Activated T-helper 17 cell treated with anti-CD3 and anti-CD28 coated beads, Interleukin-2, amount 50 U/mL, for 72 hours (primary cell): ENCODE results near the gene YIPF4. TPM values are rescaled to one million over a fixed set of nuclear protein-coding genes. Genes with fewer than 3 reads are reported as not detected.

ENCODE experiments used
- ATAC-seq: fragments of 150-1000 bp; cut with Tn5 transposase; replicated peaks from 2 replicates; pipeline ENCODE4 v1.10.0; 2021; ENCODE audit warnings: mild to moderate bottlenecking, moderate library complexity
- H3K27ac Mint-ChIP-seq: one replicate; pipeline ENCODE4 v1.8.0; 2022; ENCODE audit warnings: mixed read lengths
- H3K27me3 Mint-ChIP-seq: one replicate; pipeline ENCODE4 v1.8.0; 2022; ENCODE audit warnings: mixed read lengths
- H3K36me3 Mint-ChIP-seq: one replicate; pipeline ENCODE4 v1.8.0; 2022; ENCODE audit warnings: low read depth, mild to moderate bottlenecking, mixed read lengths
- H3K4me1 Mint-ChIP-seq: one replicate; pipeline ENCODE4 v1.8.0; 2022; ENCODE audit warnings: mixed read lengths
- H3K4me3 Mint-ChIP-seq: one replicate; pipeline ENCODE4 v1.8.0; 2022; ENCODE audit warnings: mild to moderate bottlenecking, mixed read lengths
- H3K9me3 Mint-ChIP-seq: one replicate; pipeline ENCODE4 v1.8.0; 2022; ENCODE audit warnings: mixed read lengths
- total RNA-seq, 2 donors: library from RNA; stranded (reverse); gene quantifications; one replicate each; pipeline ENCODE4 v1.2.3, GENCODE V29; 2022

YIPF4 gene
- 10 to 100 TPM; 36.9 to 38.8 TPM for total RNA-seq

- Mint-ChIP-seq H3K4me1 (no peaks in the 10 kb centered on the region), H3K4me3 (peak within 1 kb of the TSS; percentile 90), H3K27ac (peak within 1 kb of the TSS; percentile 96), H3K36me3 (peaks cover 22% of the 10 kb centered on the region), H3K9me3 (no peaks in the 10 kb centered on the region), H3K27me3 (no peaks in the 10 kb centered on the region)
- peak; percentile 99 for ATAC-seq
Measured at GRCh38 chr2:32277674-32278477, at the start of gene YIPF4. Gene YIPF4 (plus strand): TSS chr2:32277904. CDS start chr2:32278156, 252 bp downstream.

- H3K27ac Mint-ChIP-seq: no peak overlapping the region
- peaks cover 20% of the 10 kb centered on the region for H3K36me3 Mint-ChIP-seq
- no peak for ATAC-seq
- no peaks in the 10 kb centered on the region for H3K27me3 Mint-ChIP-seq
- H3K4me1 Mint-ChIP-seq: no peaks in the 10 kb centered on the region
- H3K4me3 Mint-ChIP-seq: no peak overlapping the region
- H3K9me3 Mint-ChIP-seq: no peaks in the 10 kb centered on the region
Measured at GRCh38 chr2:32228181-32228580, 49.5 kb upstream of the YIPF4 start.

- no peak overlapping the region for H3K4me3 Mint-ChIP-seq
- ATAC-seq: no peak
- peaks cover 6% of the 10 kb centered on the region for H3K36me3 Mint-ChIP-seq
- H3K4me1 Mint-ChIP-seq: no peaks in the 10 kb centered on the region
- H3K9me3 Mint-ChIP-seq: no peaks in the 10 kb centered on the region
- H3K27me3 Mint-ChIP-seq: no peaks in the 10 kb centered on the region
- H3K27ac Mint-ChIP-seq: no peak overlapping the region
Measured at GRCh38 chr2:32229635-32230034, 48.1 kb upstream of the YIPF4 start.

- Mint-ChIP-seq H3K27me3 (no peaks in the 10 kb centered on the region), H3K4me1 (no peaks in the 10 kb centered on the region), H3K4me3 (no peak overlapping the region), H3K36me3 (no peaks in the 10 kb centered on the region), H3K27ac (no peak overlapping the region), H3K9me3 (peaks cover 4% of the 10 kb centered on the region)
- ATAC-seq: no peak
Measured at GRCh38 chr2:32231959-32232358, 45.7 kb upstream of the YIPF4 start.

GRCh38 chr2:32235315-32235714 lies 42.4 kb upstream of the YIPF4 start:
- H3K27me3 Mint-ChIP-seq: no peaks in the 10 kb centered on the region
- ATAC-seq: no peak
- H3K9me3 Mint-ChIP-seq: peaks cover 4% of the 10 kb centered on the region
- no peaks in the 10 kb centered on the region for H3K4me1 Mint-ChIP-seq
- no peak overlapping the region for H3K27ac Mint-ChIP-seq
- H3K36me3 Mint-ChIP-seq: peaks cover 6% of the 10 kb centered on the region
- H3K4me3 Mint-ChIP-seq: no peak overlapping the region

- Mint-ChIP-seq H3K27ac (no peak overlapping the region), H3K27me3 (no peaks in the 10 kb centered on the region), H3K4me1 (no peaks in the 10 kb centered on the region), H3K9me3 (peaks cover 4% of the 10 kb centered on the region), H3K36me3 (peaks cover 6% of the 10 kb centered on the region), H3K4me3 (no peak overlapping the region)
- ATAC-seq: no peak
Measured at GRCh38 chr2:32237488-32237887, 40.2 kb upstream of the YIPF4 start.

GRCh38 chr2:32237996-32238395 lies 39.7 kb upstream of the YIPF4 start:
- H3K27ac Mint-ChIP-seq: no peak overlapping the region
- H3K4me1 Mint-ChIP-seq: no peaks in the 10 kb centered on the region
- peaks cover 6% of the 10 kb centered on the region for H3K36me3 Mint-ChIP-seq
- H3K9me3 Mint-ChIP-seq: peaks cover 4% of the 10 kb centered on the region
- no peak overlapping the region for H3K4me3 Mint-ChIP-seq
- no peak for ATAC-seq
- H3K27me3 Mint-ChIP-seq: no peaks in the 10 kb centered on the region

GRCh38 chr2:32242331-32242730 lies 35.4 kb upstream of the YIPF4 start:
- H3K36me3 Mint-ChIP-seq: peaks cover 6% of the 10 kb centered on the region
- H3K4me1 Mint-ChIP-seq: no peaks in the 10 kb centered on the region

GRCh38 chr2:32246911-32247310 lies 30.8 kb upstream of the YIPF4 start:
- no peaks in the 10 kb centered on the region for H3K9me3 Mint-ChIP-seq
- no peak for ATAC-seq
- H3K27ac Mint-ChIP-seq: no peak overlapping the region
- no peaks in the 10 kb centered on the region for H3K36me3 Mint-ChIP-seq
- H3K27me3 Mint-ChIP-seq: no peaks in the 10 kb centered on the region
- H3K4me3 Mint-ChIP-seq: no peak overlapping the region
- H3K4me1 Mint-ChIP-seq: no peaks in the 10 kb centered on the region

More at GRCh38 chr2:32242331-32242730, 35.4 kb upstream of the YIPF4 start:
- Mint-ChIP-seq H3K27ac (no peak overlapping the region), H3K27me3 (no peaks in the 10 kb centered on the region), H3K9me3 (no peaks in the 10 kb centered on the region), H3K4me3 (no peak overlapping the region)
- no peak for ATAC-seq

- H3K27ac Mint-ChIP-seq: no peak overlapping the region
- no peak overlapping the region for H3K4me3 Mint-ChIP-seq
- no peaks in the 10 kb centered on the region for H3K27me3 Mint-ChIP-seq
- no peaks in the 10 kb centered on the region for H3K36me3 Mint-ChIP-seq
- no peak for ATAC-seq
- no peaks in the 10 kb centered on the region for H3K4me1 Mint-ChIP-seq
- no peaks in the 10 kb centered on the region for H3K9me3 Mint-ChIP-seq
Measured at GRCh38 chr2:32248299-32248698, 29.4 kb upstream of the YIPF4 start.

- Mint-ChIP-seq H3K36me3 (no peaks in the 10 kb centered on the region), H3K4me1 (no peaks in the 10 kb centered on the region), H3K27me3 (no peaks in the 10 kb centered on the region), H3K4me3 (no peak overlapping the region), H3K9me3 (no peaks in the 10 kb centered on the region), H3K27ac (no peak overlapping the region)
- no peak for ATAC-seq
Measured at GRCh38 chr2:32249731-32250236, 27.9 kb upstream of the YIPF4 start.

GRCh38 chr2:32250290-32250689 lies 27.4 kb upstream of the YIPF4 start:
- H3K36me3 Mint-ChIP-seq: no peaks in the 10 kb centered on the region
- H3K4me1 Mint-ChIP-seq: no peaks in the 10 kb centered on the region
- H3K27me3 Mint-ChIP-seq: no peaks in the 10 kb centered on the region
- no peak overlapping the region for H3K27ac Mint-ChIP-seq
- H3K9me3 Mint-ChIP-seq: no peaks in the 10 kb centered on the region
- H3K4me3 Mint-ChIP-seq: no peak overlapping the region
- no peak for ATAC-seq

GRCh38 chr2:32258242-32258641 lies 19.5 kb upstream of the YIPF4 start:
- Mint-ChIP-seq H3K4me1 (no peaks in the 10 kb centered on the region), H3K36me3 (no peaks in the 10 kb centered on the region), H3K9me3 (no peaks in the 10 kb centered on the region), H3K27ac (no peak overlapping the region), H3K4me3 (no peak overlapping the region), H3K27me3 (no peaks in the 10 kb centered on the region)
- no peak for ATAC-seq

- Mint-ChIP-seq H3K27me3 (no peaks in the 10 kb centered on the region), H3K27ac (no peak overlapping the region), H3K9me3 (no peaks in the 10 kb centered on the region), H3K36me3 (no peaks in the 10 kb centered on the region), H3K4me1 (peaks cover 6% of the 10 kb centered on the region), H3K4me3 (no peak overlapping the region)
- no peak for ATAC-seq
Measured at GRCh38 chr2:32260376-32260775, 17.3 kb upstream of the YIPF4 start.

- Mint-ChIP-seq H3K9me3 (no peaks in the 10 kb centered on the region), H3K36me3 (no peaks in the 10 kb centered on the region), H3K4me3 (no peak overlapping the region), H3K27ac (no peak overlapping the region), H3K4me1 (peaks cover 6% of the 10 kb centered on the region), H3K27me3 (no peaks in the 10 kb centered on the region)
- ATAC-seq: no peak
Measured at GRCh38 chr2:32262105-32262504, 15.6 kb upstream of the YIPF4 start.
